NOMO-1 (cell line): ENCODE measurements around the gene MANSC1.

Experiments used
- DNase-seq, 2 experiments: peaks; one replicate each; lab custom pipeline; 2025; ENCODE audit not compliant: unreplicated experiment in 2 of 2; lab: John Stamatoyannopoulos, UW

Gene MANSC1

GRCh38 chr12:12349711-12350665, at the start of gene MANSC1:
Gene MANSC1, minus strand, starts transcription at chr12:12350242. Its CDS starts 6,928 bp downstream, at chr12:12343314.
- DNase-seq = peak; percentile 29 to 39

GRCh38 chr12:12399161-12399560, 49.1 kb upstream of the MANSC1 start:
- DNase-seq = no peak

- no peak for DNase-seq
Observed at GRCh38 chr12:12398026-12398859, 48.2 kb upstream of the MANSC1 start.

GRCh38 chr12:12397184-12397583, 47.1 kb upstream of the MANSC1 start:
- DNase-seq = no peak

- DNase-seq = no peak
Observed at GRCh38 chr12:12396694-12397093, 46.7 kb upstream of the MANSC1 start.

GRCh38 chr12:12393171-12393570, 43.1 kb upstream of the MANSC1 start:
- DNase-seq = no peak

GRCh38 chr12:12392413-12392812, 42.4 kb upstream of the MANSC1 start:
- DNase-seq = no peak

- DNase-seq = no peak
Observed at GRCh38 chr12:12387501-12387900, 37.5 kb upstream of the MANSC1 start.

GRCh38 chr12:12384571-12385340, 34.7 kb upstream of the MANSC1 start:
- no peak for DNase-seq

GRCh38 chr12:12381982-12382381, 31.9 kb upstream of the MANSC1 start:
- DNase-seq = no peak

GRCh38 chr12:12380949-12381593, 31.0 kb upstream of the MANSC1 start:
- DNase-seq = no peak

GRCh38 chr12:12379831-12380730, 30.0 kb upstream of the MANSC1 start:
- peak; percentile 51 to 62 for DNase-seq

GRCh38 chr12:12378616-12379015, 28.6 kb upstream of the MANSC1 start:
- DNase-seq = no peak

- peak; percentile 45 to 83 for DNase-seq
Observed at GRCh38 chr12:12376646-12377448, 26.8 kb upstream of the MANSC1 start.

- DNase-seq = no peak
Observed at GRCh38 chr12:12372946-12373722, 23.1 kb upstream of the MANSC1 start.

GRCh38 chr12:12367482-12367998, 17.5 kb upstream of the MANSC1 start:
- DNase-seq = no peak

- no peak for DNase-seq
Observed at GRCh38 chr12:12366701-12367481, 16.8 kb upstream of the MANSC1 start.
